ENCODE measurements around the gene INTS1.

Gene INTS1

DNA sequence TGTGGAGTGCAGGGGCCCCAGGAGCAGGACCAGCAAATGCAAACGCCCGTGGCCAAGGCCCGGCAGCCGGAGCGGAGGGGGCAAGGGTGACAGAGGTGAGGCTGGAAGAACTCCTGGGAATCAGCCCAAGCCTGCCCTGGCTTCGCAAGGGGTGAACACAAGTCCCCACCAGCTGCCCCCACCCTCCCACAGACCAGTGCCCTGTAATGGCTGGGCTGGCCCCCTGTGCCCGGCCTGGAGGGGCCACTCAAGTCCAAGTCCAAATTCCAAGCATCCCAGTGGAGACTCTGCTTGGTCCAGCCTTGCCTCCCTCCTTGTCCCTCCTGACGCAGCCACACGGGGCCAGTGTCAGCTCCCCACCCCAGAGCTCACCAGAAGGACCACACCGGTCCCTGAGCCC is 73.0 kb downstream of the INTS1 start:
- no peak for DNase-seq (ENCODE audit: low read depth in 2 of 2)

DNA sequence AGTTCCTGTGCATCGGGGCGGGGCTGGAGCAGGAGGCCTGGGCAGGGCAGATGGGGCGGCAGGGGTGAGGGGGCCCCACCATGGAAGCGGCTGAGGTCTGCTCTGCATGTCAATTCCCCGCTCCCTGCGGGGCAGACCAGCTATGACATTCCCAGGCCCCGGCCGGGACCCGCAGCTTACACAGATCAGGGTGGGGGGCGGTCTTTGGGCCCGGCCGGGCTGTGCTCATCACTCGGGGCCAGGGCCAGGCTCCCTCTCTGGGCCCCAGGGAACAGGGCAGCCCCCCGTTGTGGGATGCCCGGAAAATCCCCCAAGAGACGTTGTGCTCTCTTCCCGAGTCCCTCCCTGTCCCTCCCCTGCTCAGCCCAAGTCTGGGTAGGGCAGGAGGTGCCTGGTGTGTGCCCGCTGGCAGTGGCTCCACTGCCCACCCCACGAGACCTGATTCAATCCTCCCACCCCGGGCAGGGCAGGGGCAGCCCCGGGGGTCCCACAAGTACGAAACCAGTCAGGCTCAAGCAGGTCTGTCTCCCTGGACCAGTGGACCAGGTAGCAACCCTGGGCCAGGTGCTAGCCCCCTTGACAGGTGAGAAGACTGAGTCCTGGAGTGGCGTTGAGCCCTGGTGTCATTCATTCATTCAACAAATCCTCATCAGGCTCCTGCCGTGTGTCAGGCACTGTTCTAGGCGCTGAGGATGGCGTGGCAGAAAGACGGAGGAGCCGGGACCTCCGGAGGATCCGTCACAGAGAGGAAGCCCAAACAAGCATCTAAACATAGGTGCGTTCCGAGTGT is 73.9 kb downstream of the INTS1 start:
- no peak for DNase-seq (ENCODE audit: low read depth in 2 of 2)

DNA sequence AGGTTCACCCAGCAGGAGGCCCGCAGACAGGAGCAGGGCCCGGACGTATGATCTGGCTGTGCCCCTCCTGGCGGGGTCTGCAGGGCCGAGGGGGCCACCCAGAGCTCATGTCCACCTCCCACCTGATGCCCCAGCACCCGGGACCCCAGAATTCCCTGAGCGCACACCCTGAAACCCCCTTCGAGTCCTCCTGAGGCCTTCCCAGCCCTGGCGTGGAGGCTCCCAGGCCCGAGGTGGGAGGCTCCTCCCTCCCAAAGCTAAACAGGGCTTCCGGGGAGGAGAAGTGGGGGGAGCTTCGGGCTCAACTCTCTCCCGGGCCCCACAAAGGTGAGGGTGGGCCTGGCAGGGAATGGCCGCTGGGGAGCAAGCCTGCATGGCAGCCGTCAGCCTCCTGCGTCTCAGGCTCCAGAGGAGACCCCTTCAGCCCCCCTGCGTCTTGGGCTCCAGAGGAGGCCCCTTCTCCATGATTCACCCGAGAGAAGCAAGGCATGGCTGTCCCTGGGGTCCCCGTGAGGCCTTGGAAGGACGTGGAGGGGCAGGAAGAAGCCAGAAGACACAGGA is 75.2 kb downstream of the INTS1 start:
- no peak for DNase-seq (ENCODE audit: low read depth in 2 of 2)

DNA sequence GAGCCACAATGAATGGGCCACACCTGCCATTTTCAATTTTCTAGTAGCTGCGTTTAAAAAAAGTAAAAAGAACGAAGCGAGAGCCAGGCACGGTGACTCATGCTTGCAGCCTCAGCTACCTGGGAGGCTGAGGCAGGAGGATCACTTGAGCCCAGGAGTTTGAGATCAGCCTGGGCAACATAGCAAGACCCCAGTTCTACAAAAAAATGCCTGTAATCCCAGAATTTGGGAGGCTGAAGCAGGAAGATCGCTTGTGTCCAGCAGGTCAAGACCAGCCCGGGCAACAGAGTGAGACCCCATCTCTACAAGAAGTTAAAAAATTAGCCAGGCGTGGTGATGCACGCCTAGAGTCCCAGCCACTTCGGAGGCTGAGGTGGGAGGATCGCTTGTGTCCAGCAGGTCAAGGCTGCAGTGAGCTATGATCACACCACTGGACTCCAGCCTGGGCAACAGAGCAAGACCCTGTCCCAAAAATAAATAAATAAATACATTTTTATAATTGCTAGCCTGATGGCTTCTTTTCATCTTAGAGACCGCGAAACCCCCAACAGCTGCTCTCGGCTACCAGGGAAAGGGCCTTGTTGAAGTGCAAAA is 77.0 kb downstream of the INTS1 start:
- no peak for DNase-seq (ENCODE audit: low read depth in 2 of 2)

DNA sequence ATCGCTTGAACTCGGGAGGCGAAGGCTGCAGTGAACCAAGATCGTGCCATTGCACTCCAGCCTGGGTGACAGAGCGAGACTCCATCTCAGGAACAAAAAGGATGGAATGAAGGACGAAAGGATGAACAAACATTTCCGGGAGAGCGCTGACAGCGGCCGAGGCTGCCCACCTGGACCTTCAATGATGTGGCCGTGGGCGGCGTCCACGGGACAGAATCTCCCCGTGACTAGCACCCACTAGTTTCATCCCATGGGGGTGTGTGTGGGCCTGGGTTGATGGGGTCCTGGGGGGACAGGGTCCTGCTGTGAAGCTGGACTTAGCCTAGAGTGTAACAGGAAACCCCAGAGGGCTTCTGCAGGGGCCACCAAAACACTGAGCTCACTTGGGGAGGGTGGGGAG is 77.7 kb downstream of the INTS1 start:
- DNase-seq (ENCODE audit: low read depth in 2 of 2): no peak

DNA sequence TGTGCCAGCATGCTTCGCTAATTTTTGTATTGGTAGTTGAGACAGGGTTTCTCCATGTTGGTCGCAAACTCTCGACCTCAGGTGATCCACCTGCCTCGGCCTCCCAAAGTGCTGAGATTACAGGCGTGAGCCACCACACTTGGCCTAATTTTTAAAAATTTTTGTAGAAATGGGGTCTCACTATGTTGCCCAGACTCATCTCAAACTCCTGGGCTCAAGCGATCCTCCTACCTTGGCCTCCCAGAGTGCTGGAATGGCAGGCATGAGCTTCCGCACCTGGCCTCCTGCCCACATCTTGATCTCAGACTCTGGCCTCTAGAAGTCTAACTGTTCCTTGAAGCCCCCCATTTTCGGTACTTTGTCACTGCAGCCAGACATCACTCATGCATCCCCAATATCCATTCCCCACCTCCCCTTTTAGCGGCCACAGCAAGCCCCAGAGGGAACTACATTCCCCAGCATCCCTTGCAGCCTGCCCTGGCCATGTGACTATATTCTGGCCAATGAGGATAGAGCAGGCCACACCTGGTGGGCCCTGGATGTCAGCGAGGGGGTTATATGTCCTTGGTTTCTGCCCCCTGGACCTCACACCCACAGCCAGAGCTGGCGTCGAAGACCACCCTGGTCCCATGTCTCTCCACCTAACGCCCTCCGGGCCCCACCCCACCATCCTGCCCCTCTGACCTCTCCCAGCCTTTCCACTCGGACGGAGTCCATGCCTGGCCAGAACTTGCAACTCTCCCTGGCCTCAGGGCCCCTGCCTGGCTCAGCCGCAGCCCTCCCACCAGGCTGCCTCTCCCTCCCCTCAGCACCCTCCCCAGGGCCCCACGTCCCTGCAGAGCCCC is 78.7 kb downstream of the INTS1 start:
- no peak for DNase-seq (ENCODE audit: low read depth in 2 of 2)

DNA sequence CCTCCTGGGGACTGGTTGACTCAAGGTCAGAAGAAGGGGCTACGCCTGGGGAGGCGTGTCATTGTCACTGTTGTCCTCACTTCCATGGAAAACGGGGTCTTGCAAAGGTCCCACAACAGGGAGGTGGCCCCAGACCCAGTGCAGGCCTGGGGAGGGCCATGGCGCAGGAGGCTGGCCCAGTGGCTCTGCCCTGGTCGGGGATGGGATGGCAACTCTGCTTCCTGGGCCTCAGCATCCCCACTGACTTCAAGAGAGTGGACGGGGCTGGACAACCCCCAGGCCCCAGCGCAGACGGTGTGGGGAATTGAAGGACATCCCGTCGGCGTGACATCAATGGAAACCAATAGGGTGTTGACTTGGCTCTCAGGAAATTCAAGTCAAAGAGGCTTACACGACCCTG is 80.1 kb downstream of the INTS1 start:
- no peak for DNase-seq (ENCODE audit: low read depth in 2 of 2)

DNA sequence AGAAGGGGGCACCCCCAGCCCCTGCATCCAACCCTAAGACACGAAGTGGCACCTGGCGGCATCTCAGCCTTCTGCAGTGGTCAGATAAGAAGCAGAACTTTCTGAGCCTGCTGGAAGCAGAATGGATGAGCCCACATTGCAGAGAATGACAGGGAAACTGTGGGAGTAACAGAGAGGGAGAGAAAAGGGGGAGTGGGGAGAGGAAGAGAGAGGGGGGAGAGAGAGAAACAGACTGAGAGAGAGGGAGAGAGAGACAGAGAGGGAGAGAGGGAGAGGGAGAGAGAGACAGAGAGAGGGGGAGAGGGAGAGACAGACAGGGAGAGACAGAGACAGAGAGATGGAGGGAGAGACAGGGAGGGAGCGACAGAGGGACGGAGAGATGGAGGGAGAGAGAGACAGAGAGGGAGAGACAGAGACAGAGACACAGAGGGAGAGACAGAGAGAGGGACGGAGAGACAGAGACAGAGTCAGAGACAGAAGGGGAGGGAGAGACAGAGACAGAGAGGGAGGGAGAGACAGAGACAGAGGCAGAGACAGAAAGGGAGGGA is 80.9 kb downstream of the INTS1 start:
- no peak for DNase-seq (ENCODE audit: low read depth in 2 of 2)

DNA sequence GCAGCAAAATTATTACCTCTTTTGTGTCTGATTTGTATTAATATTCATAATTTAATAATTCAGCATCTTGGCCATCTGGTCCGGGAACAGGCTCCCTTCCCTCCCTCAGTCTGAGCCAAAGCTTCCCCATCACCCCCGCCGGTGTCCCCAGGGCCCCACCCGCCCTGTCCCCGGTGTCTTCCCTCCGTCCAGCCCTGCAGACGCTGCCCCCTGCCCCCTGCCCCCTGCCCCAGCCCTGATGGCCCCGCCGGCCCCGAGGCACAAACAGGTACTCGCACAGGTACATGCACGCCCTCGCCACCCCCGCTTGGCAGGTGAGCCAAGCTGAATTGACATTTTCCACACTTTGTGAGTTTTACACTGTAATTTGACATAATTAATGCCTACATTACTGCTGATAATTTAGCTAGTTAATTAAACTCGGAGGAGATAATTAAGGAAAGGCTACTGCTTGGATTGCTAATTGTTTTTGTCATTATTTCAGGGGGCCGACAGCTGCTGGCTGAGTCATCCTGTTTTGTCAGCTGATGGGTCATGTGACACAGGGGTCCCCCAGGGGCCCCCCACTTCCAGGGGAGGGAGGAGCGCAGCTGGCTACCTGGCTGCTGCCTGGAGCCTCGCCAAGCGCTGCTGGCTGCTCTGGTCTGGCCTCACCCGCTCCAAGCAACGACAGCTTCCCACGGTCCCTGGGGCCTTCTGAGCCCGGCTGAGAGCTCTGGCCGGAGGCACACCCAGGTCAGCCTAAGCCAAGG is 81.5 kb downstream of the INTS1 start:
- no peak for DNase-seq (ENCODE audit: low read depth in 2 of 2)

DNA sequence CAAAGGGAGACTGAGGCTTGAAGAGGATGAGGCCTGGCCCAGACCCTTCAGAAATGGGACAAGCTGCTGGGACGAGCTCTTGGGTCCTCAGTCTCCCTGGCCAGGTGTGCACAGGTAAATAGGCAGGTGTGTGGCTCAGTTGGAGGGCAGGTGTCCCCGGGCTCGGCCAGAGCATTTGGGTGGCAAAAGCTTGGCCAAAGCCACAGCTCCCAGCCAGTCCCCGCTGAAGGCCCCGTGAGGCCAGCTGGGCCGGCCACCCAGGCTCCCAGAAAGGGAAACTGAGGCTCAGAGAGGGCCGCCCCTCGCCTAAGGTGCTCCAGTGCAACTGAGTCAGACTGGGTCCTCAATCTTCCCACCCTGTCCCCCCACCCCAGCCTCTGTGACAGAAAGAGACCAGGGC is 82.2 kb downstream of the INTS1 start:
- no peak for DNase-seq (ENCODE audit: low read depth in 2 of 2)

DNA sequence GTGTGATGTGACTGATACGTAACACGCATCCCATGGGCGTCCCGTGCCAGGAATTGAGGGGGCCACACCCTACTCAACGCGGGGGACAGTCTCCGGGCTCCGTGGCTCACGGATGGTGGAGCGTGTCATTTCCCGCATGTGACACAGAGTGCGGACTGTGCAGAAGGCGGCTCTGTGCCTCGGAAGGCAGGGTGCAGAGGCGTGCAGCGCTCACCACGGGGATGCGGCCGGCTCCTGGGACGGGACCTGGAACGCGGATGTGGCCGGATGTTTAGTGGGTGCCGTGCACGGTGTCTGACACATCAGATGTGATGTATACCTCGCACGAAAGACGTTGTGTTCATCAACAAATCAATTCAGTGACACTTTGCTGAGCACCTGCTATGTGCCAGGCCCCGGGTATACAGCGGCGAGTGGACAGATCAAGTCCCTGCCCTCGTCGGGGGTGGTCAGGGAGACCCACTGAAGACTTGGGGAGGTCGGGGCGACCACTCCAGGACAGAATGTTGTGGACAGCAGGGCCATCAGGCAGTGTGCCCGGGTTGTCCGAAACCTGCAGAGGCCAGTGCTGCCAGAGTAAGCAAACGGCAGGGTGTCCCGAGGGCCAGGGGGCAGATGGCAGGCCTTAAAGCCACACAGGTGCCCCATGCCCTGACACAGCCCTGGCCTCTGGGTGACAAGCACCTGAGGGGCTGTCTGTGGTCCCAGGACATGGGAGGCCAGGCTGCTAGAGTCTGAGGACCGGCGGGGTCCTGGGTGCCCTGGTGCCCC is 83.0 kb downstream of the INTS1 start:
- no peak for DNase-seq (ENCODE audit: low read depth in 2 of 2)
